Panc1 (cell line): ENCODE data around the gene MIX23. TPM values are rescaled to one million over a fixed set of nuclear protein-coding genes. Genes with fewer than 3 reads are reported as not detected.

Experiments used
- ATAC-seq: fragments of 200-7000 bp; cut with Tn5 transposase; 2 replicates; pipeline ENCODE4 v1.9.1; 2020; ENCODE audit warnings: mild to moderate bottlenecking, moderate library complexity
- BruUV-seq: library from RNA; stranded (reverse); fragments of 400-500 nt; replicated peaks from 2 replicates; lab custom pipeline; 2021; lab: Mats Ljungman, UMichigan
- CTCF ChIA-PET: fragments of 300-600 bp; sonication (Branson Sonifier 250); formaldehyde crosslinking; loops from one replicate; lab custom pipeline; 2022; ENCODE audit warnings: antibody characterized with exemption; lab: Charles Lee
- POLR2A ChIA-PET: fragments of 300-600 bp; sonication (Branson Sonifier 250); formaldehyde crosslinking; loops from one replicate; lab custom pipeline; 2022; ENCODE audit warnings: antibody characterized with exemption; lab: Charles Lee
- DNase-seq: peaks from one replicate; pipeline ENCODE4 v3.0.0-alpha.2; 2010; ENCODE audit warnings: low read depth, low spot score
- H3K27ac ChIP-seq: 2 replicates; pipeline ENCODE4 v1.5.1; 2011; ENCODE audit warnings: mild to moderate bottlenecking, low read length, inconsistent platforms
- H3K27me3 ChIP-seq: fragments of 200-500 bp; sonication (Bioruptor generic); 2 replicates; pipeline ENCODE4 v1.6.0; 2014; ENCODE audit warnings: low read length, inconsistent platforms; ENCODE audit not compliant: control insufficient read depth, insufficient read depth
- H3K36me3 ChIP-seq: fragments of 200-500 bp; sonication (Bioruptor generic); 2 replicates; pipeline ENCODE4 v1.5.1; 2014; ENCODE audit warnings: inconsistent platforms, mild to moderate bottlenecking, low read length, moderate library complexity; ENCODE audit not compliant: control insufficient read depth, insufficient read depth
- H3K4me1 ChIP-seq: 2 replicates; pipeline ENCODE4 v1.5.1; 2011; ENCODE audit warnings: inconsistent platforms, mild to moderate bottlenecking, low read length, moderate library complexity; ENCODE audit not compliant: control insufficient read depth, insufficient read depth
- H3K4me3 ChIP-seq, 2 experiments: 2 replicates each; pipeline ENCODE4 v1.5.1; 2011 to 2012; ENCODE audit warnings: low read depth in 2 of 2, low read length in 2 of 2, mild to moderate bottlenecking in 2 of 2, inconsistent platforms in 1 of 2, moderate library complexity in 1 of 2
- H3K9me3 ChIP-seq: fragments of 200-500 bp; sonication (Bioruptor generic); 2 replicates; pipeline ENCODE4 v1.5.1; 2014; ENCODE audit warnings: low read depth, mild to moderate bottlenecking, inconsistent platforms, low read length, moderate library complexity; ENCODE audit not compliant: control insufficient read depth, insufficient read depth
- POLR2AphosphoS5 ChIP-seq: IDR thresholded peaks from 2 replicates; pipeline ENCODE4 v1.6.1; 2012; ENCODE audit warnings: mild to moderate bottlenecking, low read depth, low read length, moderate library complexity
- SIN3A ChIP-seq: IDR thresholded peaks from 2 replicates; pipeline ENCODE4 v1.6.1; 2012; ENCODE audit warnings: low read depth, mild to moderate bottlenecking, low read length, moderate library complexity, borderline replicate concordance; ENCODE audit not compliant: insufficient read depth
- TCF7L2 ChIP-seq: IDR thresholded peaks from 2 replicates; pipeline ENCODE4 v1.6.1; 2011; ENCODE audit warnings: mild to moderate bottlenecking, low read depth, low read length, inconsistent platforms
- in situ Hi-C: cut with HindIII; loops from 2 replicates; pipeline ENCODE4 v1.10.0; 2016; ENCODE audit warnings: low sequenced_read_pairs, low pct_unique_long_range_greater_than_20kb
- intact Hi-C: fragments of 100-400 bp; cut with micrococcal nuclease; formaldehyde crosslinking; loops from one replicate; pipeline ENCODE4 v1.10.0; 2022; ENCODE audit not compliant: unreplicated experiment
- total RNA-seq: library from RNA; stranded (reverse); gene quantifications from one replicate; pipeline ENCODE4 v1.2.1, GENCODE V29; 2021; ENCODE audit not compliant: unreplicated experiment
- TF ChIP-seq, protein P1 (sequence below): fragments of 450-650 bp; IDR thresholded peaks from 2 replicates; pipeline ENCODE4 v1.5.1; 2017; ENCODE audit warnings: mild to moderate bottlenecking
- TF ChIP-seq, protein P2 (sequence below), 2 experiments: IDR thresholded peaks; 2 replicates each; pipeline ENCODE4 v1.6.1; 2011 to 2012; ENCODE audit warnings: low read depth in 2 of 2, control low read depth in 1 of 2, low read length in 1 of 2, mild to moderate bottlenecking in 1 of 2, moderate library complexity in 1 of 2; ENCODE audit not compliant: insufficient read depth in 1 of 2

MIX23 gene
- total RNA-seq, 1 experiment from 2014 or later: 61.7 TPM

GRCh38 chr3:122398920-122399319, 15.9 kb upstream of the MIX23 start:
- CTCF ChIA-PET: no interaction called here
- no TSS peak for BruUV-seq
- Histone ChIP-seq H3K36me3 (no peaks in the 10 kb centered on the region), H3K4me3 (no peak overlapping the region), H3K27ac (no peak overlapping the region), H3K9me3 (no peaks in the 10 kb centered on the region), H3K4me1 (no peaks in the 10 kb centered on the region), H3K27me3 (no peaks in the 10 kb centered on the region)
- TF ChIP-seq, protein P1, sequence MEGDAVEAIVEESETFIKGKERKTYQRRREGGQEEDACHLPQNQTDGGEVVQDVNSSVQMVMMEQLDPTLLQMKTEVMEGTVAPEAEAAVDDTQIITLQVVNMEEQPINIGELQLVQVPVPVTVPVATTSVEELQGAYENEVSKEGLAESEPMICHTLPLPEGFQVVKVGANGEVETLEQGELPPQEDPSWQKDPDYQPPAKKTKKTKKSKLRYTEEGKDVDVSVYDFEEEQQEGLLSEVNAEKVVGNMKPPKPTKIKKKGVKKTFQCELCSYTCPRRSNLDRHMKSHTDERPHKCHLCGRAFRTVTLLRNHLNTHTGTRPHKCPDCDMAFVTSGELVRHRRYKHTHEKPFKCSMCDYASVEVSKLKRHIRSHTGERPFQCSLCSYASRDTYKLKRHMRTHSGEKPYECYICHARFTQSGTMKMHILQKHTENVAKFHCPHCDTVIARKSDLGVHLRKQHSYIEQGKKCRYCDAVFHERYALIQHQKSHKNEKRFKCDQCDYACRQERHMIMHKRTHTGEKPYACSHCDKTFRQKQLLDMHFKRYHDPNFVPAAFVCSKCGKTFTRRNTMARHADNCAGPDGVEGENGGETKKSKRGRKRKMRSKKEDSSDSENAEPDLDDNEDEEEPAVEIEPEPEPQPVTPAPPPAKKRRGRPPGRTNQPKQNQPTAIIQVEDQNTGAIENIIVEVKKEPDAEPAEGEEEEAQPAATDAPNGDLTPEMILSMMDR: no peak
- TF ChIP-seq SIN3A: no peak
- no peak for TF ChIP-seq TCF7L2
- TF ChIP-seq, protein P2, sequence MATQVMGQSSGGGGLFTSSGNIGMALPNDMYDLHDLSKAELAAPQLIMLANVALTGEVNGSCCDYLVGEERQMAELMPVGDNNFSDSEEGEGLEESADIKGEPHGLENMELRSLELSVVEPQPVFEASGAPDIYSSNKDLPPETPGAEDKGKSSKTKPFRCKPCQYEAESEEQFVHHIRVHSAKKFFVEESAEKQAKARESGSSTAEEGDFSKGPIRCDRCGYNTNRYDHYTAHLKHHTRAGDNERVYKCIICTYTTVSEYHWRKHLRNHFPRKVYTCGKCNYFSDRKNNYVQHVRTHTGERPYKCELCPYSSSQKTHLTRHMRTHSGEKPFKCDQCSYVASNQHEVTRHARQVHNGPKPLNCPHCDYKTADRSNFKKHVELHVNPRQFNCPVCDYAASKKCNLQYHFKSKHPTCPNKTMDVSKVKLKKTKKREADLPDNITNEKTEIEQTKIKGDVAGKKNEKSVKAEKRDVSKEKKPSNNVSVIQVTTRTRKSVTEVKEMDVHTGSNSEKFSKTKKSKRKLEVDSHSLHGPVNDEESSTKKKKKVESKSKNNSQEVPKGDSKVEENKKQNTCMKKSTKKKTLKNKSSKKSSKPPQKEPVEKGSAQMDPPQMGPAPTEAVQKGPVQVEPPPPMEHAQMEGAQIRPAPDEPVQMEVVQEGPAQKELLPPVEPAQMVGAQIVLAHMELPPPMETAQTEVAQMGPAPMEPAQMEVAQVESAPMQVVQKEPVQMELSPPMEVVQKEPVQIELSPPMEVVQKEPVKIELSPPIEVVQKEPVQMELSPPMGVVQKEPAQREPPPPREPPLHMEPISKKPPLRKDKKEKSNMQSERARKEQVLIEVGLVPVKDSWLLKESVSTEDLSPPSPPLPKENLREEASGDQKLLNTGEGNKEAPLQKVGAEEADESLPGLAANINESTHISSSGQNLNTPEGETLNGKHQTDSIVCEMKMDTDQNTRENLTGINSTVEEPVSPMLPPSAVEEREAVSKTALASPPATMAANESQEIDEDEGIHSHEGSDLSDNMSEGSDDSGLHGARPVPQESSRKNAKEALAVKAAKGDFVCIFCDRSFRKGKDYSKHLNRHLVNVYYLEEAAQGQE (IDR thresholded peaks at IDR 0.05; ENCODE audit: insufficient read depth in 1 of 2, low read depth in 2 of 2, low read length in 1 of 2): no peak
- TF ChIP-seq POLR2AphosphoS5: no peak
- intact Hi-C loops (no loop called here), in situ Hi-C loops (no loop called here)
- no peak for DNase-seq
- POLR2A ChIA-PET: no interaction called here
- no peak for ATAC-seq

DNA sequence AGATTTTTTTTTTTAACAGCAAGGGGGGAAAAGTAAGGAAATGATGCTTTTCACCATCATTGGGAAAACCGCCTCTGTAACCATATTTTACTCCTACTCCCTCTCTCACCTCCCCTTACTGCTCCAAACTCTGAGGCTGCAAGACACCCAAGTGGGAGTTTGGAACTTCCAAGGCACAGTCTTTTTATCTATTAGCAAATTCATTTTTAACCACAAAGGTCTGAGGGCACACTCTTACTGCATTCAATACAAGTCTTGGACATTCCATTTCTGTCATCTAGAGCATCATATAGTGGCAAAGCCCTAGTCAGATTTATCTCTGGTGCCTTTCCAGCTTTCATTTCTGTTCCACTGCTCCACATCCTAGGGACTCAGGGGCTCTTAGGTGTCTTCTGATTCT, 14.2 kb upstream of the MIX23 start:
- no peak overlapping the region for H3K27ac ChIP-seq
- no peak overlapping the region for H3K4me3 ChIP-seq
- no peaks in the 10 kb centered on the region for H3K36me3 ChIP-seq
- CTCF ChIA-PET: no interaction called here
- no peaks in the 10 kb centered on the region for H3K9me3 ChIP-seq
- in situ Hi-C loops: no loop called here
- intact Hi-C loops: no loop called here
- H3K27me3 ChIP-seq: no peaks in the 10 kb centered on the region
- ATAC-seq (no peak), DNase-seq (no peak)
- no peaks in the 10 kb centered on the region; the same call in 1 of the 2 replicates for H3K4me1 ChIP-seq
- POLR2A ChIA-PET: no interaction called here
- TF ChIP-seq POLR2AphosphoS5 (no peak), TCF7L2 (no peak), SIN3A (no peak)
- TF ChIP-seq, protein P2 (IDR thresholded peaks at IDR 0.05; ENCODE audit: insufficient read depth in 1 of 2, low read depth in 2 of 2, low read length in 1 of 2): no peak
- TF ChIP-seq, protein P1: no peak
- no TSS peak for BruUV-seq
